Measurements from ENCODE around the gene PCDHGA1. TPM values are rescaled to one million over a fixed set of nuclear protein-coding genes. Genes with fewer than 3 reads are reported as not detected.

The PCDHGA1 gene
- total RNA-seq, 1 donor from 2014 or later: 1.5 TPM

DNA sequence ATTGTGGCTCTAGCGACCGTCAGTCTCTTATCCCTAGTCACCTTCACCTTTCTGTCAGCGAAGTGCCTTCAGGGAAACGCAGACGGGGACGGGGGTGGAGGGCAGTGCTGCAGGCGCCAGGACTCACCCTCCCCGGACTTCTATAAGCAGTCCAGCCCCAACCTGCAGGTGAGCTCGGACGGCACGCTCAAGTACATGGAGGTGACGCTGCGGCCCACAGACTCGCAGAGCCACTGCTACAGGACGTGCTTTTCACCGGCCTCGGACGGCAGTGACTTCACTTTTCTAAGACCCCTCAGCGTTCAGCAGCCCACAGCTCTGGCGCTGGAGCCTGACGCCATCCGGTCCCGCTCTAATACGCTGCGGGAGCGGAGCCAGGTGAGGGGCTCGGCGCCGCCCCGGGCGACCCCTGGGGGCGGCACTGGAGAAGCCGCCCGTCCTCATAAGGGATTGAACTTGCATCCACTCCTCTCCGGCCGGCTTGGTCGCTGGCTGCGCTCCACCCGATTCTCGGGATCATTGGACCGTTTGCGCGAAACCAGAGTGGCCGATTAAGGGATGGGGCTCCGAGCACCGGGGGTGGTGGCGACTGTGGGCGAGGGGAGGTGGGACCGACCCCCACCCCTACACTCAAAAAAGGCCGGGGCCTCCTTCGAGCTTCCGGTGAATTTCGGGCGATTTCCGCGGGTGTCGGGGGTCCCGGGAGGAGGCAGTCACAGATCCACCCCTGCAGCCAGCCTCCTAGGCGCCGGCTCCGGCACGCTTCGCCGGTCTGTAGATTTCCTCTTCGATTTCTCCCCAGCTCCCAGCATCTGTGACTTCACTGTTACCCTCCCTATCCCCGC, 161.2 kb downstream of the PCDHGA1 start:
- peak; percentile 37 for DNase-seq (ENCODE audit: low spot score)
- Histone ChIP-seq H3K4me2 (peak overlapping the region; percentile 79), H3K9me3 (ENCODE audit: low read depth) (no peaks in the 10 kb centered on the region), H3K27me3 (peaks cover 70% of the 10 kb centered on the region), H3K9ac (no peak overlapping the region), H3K4me1 (peaks cover 34% of the 10 kb centered on the region), H3F3A (ENCODE audit: low read depth) (peaks cover 20% of the 10 kb centered on the region), H3K36me3 (no peaks in the 10 kb centered on the region), H3K79me2 (ENCODE audit: low read depth) (peaks cover 11% of the 10 kb centered on the region), H2AFZ (replicated peaks) (no peak overlapping the region), H3K4me3 (peak overlapping the region; percentile 40), H3K27ac (no peak overlapping the region), H4K20me1 (ENCODE audit: low read depth) (peaks cover 46% of the 10 kb centered on the region)
- TF ChIP-seq EZH2 (IDR thresholded peaks at IDR 0.05) (no peak), EZH2phosphoT487 (IDR thresholded peaks at IDR 0.05) (peak; percentile 43)
- Mint-ChIP-seq H3K27ac (no peak overlapping the region), H3K36me3 (peaks cover 60% of the 10 kb centered on the region), H3K27me3 (ENCODE audit: insufficient read depth, low read depth) (peaks cover 8% of the 10 kb centered on the region), H3K4me1 (peaks cover 43% of the 10 kb centered on the region), H3K9me3 (peaks cover 50% of the 10 kb centered on the region), H3K4me3 (no peak overlapping the region)

DNA sequence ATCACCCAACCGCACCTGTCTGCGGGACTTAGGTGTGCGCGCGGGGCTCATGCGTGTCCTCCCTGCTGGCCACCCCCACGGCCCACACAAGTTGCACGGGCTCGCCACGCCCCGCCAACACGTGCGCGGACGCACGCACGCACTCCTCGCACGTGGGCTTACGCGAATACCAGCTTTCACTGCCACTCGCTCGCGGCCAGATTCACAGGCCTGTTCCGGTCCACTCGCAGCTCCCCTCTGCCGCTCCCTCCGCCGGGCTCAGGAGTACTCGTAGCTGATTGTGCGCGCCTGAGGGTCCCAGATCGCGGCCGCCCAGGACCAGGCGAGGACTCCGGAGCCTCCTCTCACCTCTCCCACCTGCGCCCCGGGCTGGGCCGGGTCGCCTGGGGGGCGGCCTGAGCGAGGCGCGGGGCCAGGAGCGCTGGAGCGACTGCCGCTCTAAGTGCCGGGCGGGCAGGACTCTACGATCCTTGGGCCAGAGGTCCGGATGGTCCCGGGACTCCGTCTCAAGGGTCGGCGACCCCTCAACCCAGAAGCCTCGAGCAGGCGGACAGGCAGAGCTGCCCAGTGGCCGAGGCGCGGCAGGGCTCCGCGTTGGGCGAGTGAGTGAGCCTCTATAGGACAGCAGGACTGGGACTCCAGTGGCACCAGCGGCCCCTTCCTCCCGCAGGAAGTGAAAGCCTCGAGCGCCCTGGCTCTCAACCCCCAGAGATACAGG, 162.0 kb downstream of the PCDHGA1 start:
- Mint-ChIP-seq H3K4me3 (no peak overlapping the region), H3K27ac (no peak overlapping the region), H3K36me3 (peaks cover 56% of the 10 kb centered on the region), H3K9me3 (peaks cover 42% of the 10 kb centered on the region), H3K4me1 (peaks cover 43% of the 10 kb centered on the region), H3K27me3 (ENCODE audit: insufficient read depth, low read depth) (peaks cover 5% of the 10 kb centered on the region)
- Histone ChIP-seq H3K27me3 (peaks cover 62% of the 10 kb centered on the region), H3K79me2 (ENCODE audit: low read depth) (peaks cover 3% of the 10 kb centered on the region), H3K27ac (no peak overlapping the region), H3K9me3 (ENCODE audit: low read depth) (no peaks in the 10 kb centered on the region), H3K4me3 (peak overlapping the region; percentile 40), H4K20me1 (ENCODE audit: low read depth) (peaks cover 39% of the 10 kb centered on the region), H3F3A (ENCODE audit: low read depth) (peaks cover 20% of the 10 kb centered on the region), H3K4me2 (peak overlapping the region; percentile 79), H2AFZ (replicated peaks) (no peak overlapping the region), H3K4me1 (peaks cover 34% of the 10 kb centered on the region), H3K36me3 (no peaks in the 10 kb centered on the region), H3K9ac (no peak overlapping the region)
- peak; percentile 41 for DNase-seq (ENCODE audit: low spot score)
- peak; percentile 76 for TF ChIP-seq EZH2 (IDR thresholded peaks at IDR 0.05)
- TF ChIP-seq EZH2phosphoT487 (IDR thresholded peaks at IDR 0.05): no peak

DNA sequence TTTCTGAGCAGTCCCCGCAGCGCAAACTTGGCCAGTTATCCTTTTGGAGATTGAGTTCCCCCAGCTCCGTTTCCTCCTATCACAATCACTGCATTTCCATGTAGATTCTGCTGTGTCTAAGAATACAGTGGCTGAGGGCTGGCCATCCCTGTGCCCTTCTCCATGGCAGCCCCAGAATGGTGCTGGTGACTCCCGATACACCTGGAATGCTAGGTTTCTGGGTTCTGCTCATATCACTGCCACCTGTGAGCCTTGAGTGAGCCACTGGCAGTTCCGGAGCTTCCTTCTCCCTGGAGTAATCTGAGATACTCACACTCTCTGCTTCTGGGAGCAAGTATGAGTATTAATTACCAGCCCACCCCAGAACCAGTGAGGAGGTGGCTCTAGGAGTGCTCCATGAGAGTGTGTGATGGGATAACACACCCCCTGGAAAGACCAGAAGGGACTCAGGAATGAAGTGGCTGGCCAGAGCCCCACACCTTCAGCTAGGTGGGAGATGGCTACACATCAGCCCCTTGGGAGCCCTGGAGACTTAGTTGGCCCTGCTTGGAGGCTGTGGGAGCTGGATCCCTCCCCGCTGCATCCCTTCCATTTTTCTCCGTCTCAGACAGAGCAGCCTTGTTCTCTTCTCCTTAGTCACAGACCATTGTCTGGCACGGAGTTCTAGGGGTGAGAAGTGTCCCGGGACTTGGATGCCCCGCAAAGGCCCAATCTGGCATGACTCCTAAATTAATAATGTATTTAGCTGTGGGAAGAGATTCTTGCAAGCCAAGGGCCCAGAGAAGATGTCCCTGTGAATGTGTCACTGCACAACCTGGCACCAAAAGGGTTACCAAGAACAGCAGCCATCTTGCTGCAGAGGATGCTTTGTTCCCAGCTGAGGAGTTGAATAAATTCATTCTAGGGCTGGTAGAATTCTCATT, 163.4 kb downstream of the PCDHGA1 start:
- Histone ChIP-seq H3K36me3 (no peaks in the 10 kb centered on the region), H3K27ac (no peak overlapping the region), H3K4me1 (peaks cover 34% of the 10 kb centered on the region), H3K4me2 (peak overlapping the region; percentile 74), H3K9ac (no peak overlapping the region), H3F3A (ENCODE audit: low read depth) (peaks cover 20% of the 10 kb centered on the region), H4K20me1 (ENCODE audit: low read depth) (peaks cover 35% of the 10 kb centered on the region), H3K4me3 (peak overlapping the region; percentile 36), H3K9me3 (ENCODE audit: low read depth) (no peaks in the 10 kb centered on the region), H2AFZ (replicated peaks) (peak overlapping the region; percentile 3), H3K79me2 (ENCODE audit: low read depth) (no peaks in the 10 kb centered on the region), H3K27me3 (peaks cover 54% of the 10 kb centered on the region)
- H3K4me1 Mint-ChIP-seq: peaks cover 42% of the 10 kb centered on the region
- H3K4me3 Mint-ChIP-seq: peak overlapping the region; percentile 84
- H3K27me3 Mint-ChIP-seq (ENCODE audit: insufficient read depth, low read depth): peaks cover 5% of the 10 kb centered on the region
- TF ChIP-seq, protein P1, sequence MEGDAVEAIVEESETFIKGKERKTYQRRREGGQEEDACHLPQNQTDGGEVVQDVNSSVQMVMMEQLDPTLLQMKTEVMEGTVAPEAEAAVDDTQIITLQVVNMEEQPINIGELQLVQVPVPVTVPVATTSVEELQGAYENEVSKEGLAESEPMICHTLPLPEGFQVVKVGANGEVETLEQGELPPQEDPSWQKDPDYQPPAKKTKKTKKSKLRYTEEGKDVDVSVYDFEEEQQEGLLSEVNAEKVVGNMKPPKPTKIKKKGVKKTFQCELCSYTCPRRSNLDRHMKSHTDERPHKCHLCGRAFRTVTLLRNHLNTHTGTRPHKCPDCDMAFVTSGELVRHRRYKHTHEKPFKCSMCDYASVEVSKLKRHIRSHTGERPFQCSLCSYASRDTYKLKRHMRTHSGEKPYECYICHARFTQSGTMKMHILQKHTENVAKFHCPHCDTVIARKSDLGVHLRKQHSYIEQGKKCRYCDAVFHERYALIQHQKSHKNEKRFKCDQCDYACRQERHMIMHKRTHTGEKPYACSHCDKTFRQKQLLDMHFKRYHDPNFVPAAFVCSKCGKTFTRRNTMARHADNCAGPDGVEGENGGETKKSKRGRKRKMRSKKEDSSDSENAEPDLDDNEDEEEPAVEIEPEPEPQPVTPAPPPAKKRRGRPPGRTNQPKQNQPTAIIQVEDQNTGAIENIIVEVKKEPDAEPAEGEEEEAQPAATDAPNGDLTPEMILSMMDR (IDR thresholded peaks at IDR 0.05): no peak
- TF ChIP-seq EZH2phosphoT487 (IDR thresholded peaks at IDR 0.05) (no peak), EZH2 (IDR thresholded peaks at IDR 0.05) (no peak)
- H3K36me3 Mint-ChIP-seq: peaks cover 48% of the 10 kb centered on the region
- no peak for DNase-seq (ENCODE audit: low spot score)
- peaks cover 28% of the 10 kb centered on the region for H3K9me3 Mint-ChIP-seq
- H3K27ac Mint-ChIP-seq: peak overlapping the region; percentile 99
